SK-N-SH treated with all-trans-retinoic acid at 6 μM for 48 hours (cell line): Measurements from ENCODE around the gene PRSS8.

Source experiments
- ATAC-seq: fragments of 200-7000 bp; cut with Tn5 transposase; 3 replicates; pipeline ENCODE4 v1.9.1; 2020; ENCODE audit warnings: mild to moderate bottlenecking, moderate library complexity
- ARNTL ChIP-seq: fragments of 450-650 bp; formaldehyde crosslinking; IDR thresholded peaks from 2 replicates; pipeline ENCODE4 v1.5.0; 2020; ENCODE audit warnings: low read depth, mild to moderate bottlenecking, moderate library complexity, borderline replicate concordance
- BACH2 ChIP-seq: fragments of 250-450 bp; sonication (Bioruptor Pico); IDR thresholded peaks from 2 replicates; pipeline ENCODE4 v1.9.0; 2021; ENCODE audit warnings: mild to moderate bottlenecking, borderline replicate concordance
- CSDC2 ChIP-seq: fragments of 250-450 bp; sonication (Bioruptor Pico); IDR thresholded peaks from 2 replicates; pipeline ENCODE4 v1.5.0; 2020; ENCODE audit warnings: mild to moderate bottlenecking, moderate library complexity
- ESRRG ChIP-seq: fragments of 250-450 bp; sonication (Bioruptor Pico); IDR thresholded peaks from 2 replicates; pipeline ENCODE4 v1.6.1; 2021; ENCODE audit warnings: mild to moderate bottlenecking
- GLIS3 ChIP-seq: fragments of 250-450 bp; sonication (Bioruptor Pico); IDR thresholded peaks from 2 replicates; pipeline ENCODE4 v1.5.0; 2020; ENCODE audit warnings: mild to moderate bottlenecking, moderate library complexity
- ISL1 ChIP-seq: fragments of 250-450 bp; sonication (Bioruptor Pico); IDR thresholded peaks from 2 replicates; pipeline ENCODE4 v2.1.2; 2022; ENCODE audit warnings: mild to moderate bottlenecking, moderate library complexity
- OSR1 ChIP-seq: fragments of 250-450 bp; sonication (Bioruptor Pico); IDR thresholded peaks from 2 replicates; pipeline ENCODE4 v1.8.0; 2022; ENCODE audit warnings: moderate library complexity, mild to moderate bottlenecking, inconsistent platforms
- PPARA ChIP-seq: fragments of 250-450 bp; sonication (Bioruptor Pico); IDR thresholded peaks from 2 replicates; pipeline ENCODE4 v1.5.0; 2020; ENCODE audit warnings: mild to moderate bottlenecking, borderline replicate concordance
- RARB ChIP-seq: fragments of 250-450 bp; sonication (Bioruptor Pico); IDR thresholded peaks from 2 replicates; pipeline ENCODE4 v1.8.0; 2021; ENCODE audit warnings: mild to moderate bottlenecking, moderate library complexity
- SNAI2 ChIP-seq: fragments of 250-450 bp; sonication (Bioruptor Pico); IDR thresholded peaks from 2 replicates; pipeline ENCODE4 v1.5.0; 2020; ENCODE audit warnings: mild to moderate bottlenecking, moderate library complexity
- TCF4 ChIP-seq: fragments of 250-450 bp; sonication (Bioruptor Pico); IDR thresholded peaks from 2 replicates; pipeline ENCODE4 v1.8.0; 2021; ENCODE audit warnings: mild to moderate bottlenecking, moderate library complexity, borderline replicate concordance
- ZC3H10 ChIP-seq: fragments of 250-450 bp; sonication (Bioruptor Pico); IDR thresholded peaks from 2 replicates; pipeline ENCODE4 v1.5.1; 2021; ENCODE audit warnings: mild to moderate bottlenecking, moderate library complexity
- ZFP3 ChIP-seq: fragments of 250-450 bp; sonication (Bioruptor Pico); IDR thresholded peaks from 2 replicates; pipeline ENCODE4 v1.5.0; 2020; ENCODE audit warnings: mild to moderate bottlenecking, moderate library complexity
- ZFP30 ChIP-seq: fragments of 450-650 bp; formaldehyde crosslinking; IDR thresholded peaks from 2 replicates; pipeline ENCODE4 v1.5.0; 2022; ENCODE audit warnings: mild to moderate bottlenecking, moderate library complexity
- ZNF565 ChIP-seq: fragments of 450-650 bp; formaldehyde crosslinking; conservative IDR thresholded peaks from 2 replicates; pipeline ENCODE4 v1.5.0; 2020; ENCODE audit warnings: low read depth, mild to moderate bottlenecking, moderate library complexity
- ZNF8 ChIP-seq: fragments of 450-650 bp; formaldehyde crosslinking; IDR thresholded peaks from 2 replicates; pipeline ENCODE4 v1.5.0; 2020; ENCODE audit warnings: mild to moderate bottlenecking, moderate library complexity
- TF ChIP-seq, protein P1 (sequence below): fragments of 250-450 bp; sonication (Bioruptor Pico); IDR thresholded peaks from 2 replicates; pipeline ENCODE4 v1.8.0; 2020; ENCODE audit warnings: mild to moderate bottlenecking, moderate library complexity, borderline replicate concordance
- TF ChIP-seq, protein P2 (sequence below): fragments of 250-450 bp; sonication (Bioruptor Pico); IDR thresholded peaks from 2 replicates; pipeline ENCODE4 v1.5.1; 2020; ENCODE audit warnings: low read depth, mild to moderate bottlenecking, moderate library complexity
- TF ChIP-seq, protein P3 (sequence below): fragments of 250-450 bp; sonication (Bioruptor Pico); IDR thresholded peaks from 2 replicates; pipeline ENCODE4 v1.5.0; 2020; ENCODE audit warnings: mild to moderate bottlenecking, moderate library complexity
- TF ChIP-seq, protein P4 (sequence below): fragments of 250-450 bp; sonication (Bioruptor Pico); IDR thresholded peaks from 2 replicates; pipeline ENCODE4 v1.5.1; 2021; ENCODE audit warnings: mild to moderate bottlenecking, moderate library complexity

PRSS8 gene

DNA sequence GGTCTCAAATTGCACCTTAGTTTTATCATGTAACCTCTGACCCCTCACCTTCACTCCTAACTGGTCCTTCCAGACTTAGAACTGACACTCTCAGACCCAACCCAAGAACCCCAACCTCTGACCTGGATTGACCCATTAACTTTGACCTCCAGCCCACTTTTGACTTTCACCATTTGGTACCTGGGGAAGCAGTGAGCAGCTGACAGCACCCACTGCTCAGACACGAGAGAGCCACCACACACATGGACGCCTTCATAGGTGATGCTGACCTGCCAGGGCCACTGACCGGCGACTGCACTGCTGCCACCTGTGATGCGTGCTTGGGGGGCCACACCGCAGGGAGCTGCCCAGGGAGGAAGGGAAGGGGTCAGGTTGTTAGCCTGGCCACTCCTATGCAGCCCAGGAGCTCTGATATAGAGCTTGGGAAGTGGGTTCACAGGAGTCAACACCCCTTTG is 2.5 kb downstream of the PRSS8 start (continued):
- no peak for TF ChIP-seq BACH2 (CRISPR knock-in tag)
- TF ChIP-seq RARB: no peak
- no peak for TF ChIP-seq ZFP3
- TF ChIP-seq, protein P1, sequence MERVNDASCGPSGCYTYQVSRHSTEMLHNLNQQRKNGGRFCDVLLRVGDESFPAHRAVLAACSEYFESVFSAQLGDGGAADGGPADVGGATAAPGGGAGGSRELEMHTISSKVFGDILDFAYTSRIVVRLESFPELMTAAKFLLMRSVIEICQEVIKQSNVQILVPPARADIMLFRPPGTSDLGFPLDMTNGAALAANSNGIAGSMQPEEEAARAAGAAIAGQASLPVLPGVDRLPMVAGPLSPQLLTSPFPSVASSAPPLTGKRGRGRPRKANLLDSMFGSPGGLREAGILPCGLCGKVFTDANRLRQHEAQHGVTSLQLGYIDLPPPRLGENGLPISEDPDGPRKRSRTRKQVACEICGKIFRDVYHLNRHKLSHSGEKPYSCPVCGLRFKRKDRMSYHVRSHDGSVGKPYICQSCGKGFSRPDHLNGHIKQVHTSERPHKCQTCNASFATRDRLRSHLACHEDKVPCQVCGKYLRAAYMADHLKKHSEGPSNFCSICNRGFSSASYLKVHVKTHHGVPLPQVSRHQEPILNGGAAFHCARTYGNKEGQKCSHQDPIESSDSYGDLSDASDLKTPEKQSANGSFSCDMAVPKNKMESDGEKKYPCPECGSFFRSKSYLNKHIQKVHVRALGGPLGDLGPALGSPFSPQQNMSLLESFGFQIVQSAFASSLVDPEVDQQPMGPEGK (CRISPR knock-in tag): no peak

DNA sequence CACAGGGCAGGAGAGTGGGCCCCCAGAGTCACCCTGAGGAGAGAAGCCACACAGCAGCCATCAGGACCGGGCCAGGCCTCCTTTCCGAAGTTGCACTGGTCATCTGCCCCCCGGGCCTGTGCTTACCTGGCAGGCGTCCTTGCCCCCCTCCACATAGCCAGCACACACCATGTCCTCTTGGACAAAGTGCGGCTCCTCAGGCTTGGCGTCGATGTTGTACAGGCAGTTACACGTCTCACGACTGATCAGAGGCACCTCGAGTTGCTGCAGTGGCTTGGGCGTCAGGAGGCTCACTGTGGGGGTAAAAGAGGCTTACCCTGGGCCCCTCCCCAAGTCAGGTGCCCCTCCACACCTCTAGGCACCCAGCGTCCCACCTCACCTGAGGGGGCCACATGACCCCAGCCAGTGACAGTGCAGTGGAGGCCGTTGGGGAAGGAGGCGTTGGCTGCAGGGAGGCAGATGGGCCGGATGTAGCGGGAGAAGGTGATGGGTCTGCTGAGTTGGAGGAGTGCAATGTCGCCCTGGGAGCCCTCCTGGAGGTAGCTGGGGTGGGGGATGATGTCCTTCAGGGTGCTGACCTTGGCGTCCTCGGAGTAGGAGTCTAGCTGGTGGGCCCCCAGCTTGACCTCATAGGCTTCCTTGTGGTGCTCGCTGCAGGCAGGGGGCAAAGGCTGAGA is 3.1 kb downstream of the PRSS8 start:
- TF ChIP-seq, protein P2, sequence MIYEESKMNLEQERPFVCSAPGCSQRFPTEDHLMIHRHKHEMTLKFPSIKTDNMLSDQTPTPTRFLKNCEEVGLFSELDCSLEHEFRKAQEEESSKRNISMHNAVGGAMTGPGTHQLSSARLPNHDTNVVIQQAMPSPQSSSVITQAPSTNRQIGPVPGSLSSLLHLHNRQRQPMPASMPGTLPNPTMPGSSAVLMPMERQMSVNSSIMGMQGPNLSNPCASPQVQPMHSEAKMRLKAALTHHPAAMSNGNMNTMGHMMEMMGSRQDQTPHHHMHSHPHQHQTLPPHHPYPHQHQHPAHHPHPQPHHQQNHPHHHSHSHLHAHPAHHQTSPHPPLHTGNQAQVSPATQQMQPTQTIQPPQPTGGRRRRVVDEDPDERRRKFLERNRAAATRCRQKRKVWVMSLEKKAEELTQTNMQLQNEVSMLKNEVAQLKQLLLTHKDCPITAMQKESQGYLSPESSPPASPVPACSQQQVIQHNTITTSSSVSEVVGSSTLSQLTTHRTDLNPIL (CRISPR knock-in tag): no peak
- no peak for TF ChIP-seq ISL1 (CRISPR knock-in tag)
- TF ChIP-seq ZFP30 (CRISPR knock-in tag): no peak
- TF ChIP-seq ZC3H10 (CRISPR knock-in tag): no peak
- no peak for TF ChIP-seq PPARA
- no peak for TF ChIP-seq ESRRG (CRISPR knock-in tag)
- TF ChIP-seq ZNF8 (CRISPR knock-in tag): no peak
- TF ChIP-seq, protein P3, sequence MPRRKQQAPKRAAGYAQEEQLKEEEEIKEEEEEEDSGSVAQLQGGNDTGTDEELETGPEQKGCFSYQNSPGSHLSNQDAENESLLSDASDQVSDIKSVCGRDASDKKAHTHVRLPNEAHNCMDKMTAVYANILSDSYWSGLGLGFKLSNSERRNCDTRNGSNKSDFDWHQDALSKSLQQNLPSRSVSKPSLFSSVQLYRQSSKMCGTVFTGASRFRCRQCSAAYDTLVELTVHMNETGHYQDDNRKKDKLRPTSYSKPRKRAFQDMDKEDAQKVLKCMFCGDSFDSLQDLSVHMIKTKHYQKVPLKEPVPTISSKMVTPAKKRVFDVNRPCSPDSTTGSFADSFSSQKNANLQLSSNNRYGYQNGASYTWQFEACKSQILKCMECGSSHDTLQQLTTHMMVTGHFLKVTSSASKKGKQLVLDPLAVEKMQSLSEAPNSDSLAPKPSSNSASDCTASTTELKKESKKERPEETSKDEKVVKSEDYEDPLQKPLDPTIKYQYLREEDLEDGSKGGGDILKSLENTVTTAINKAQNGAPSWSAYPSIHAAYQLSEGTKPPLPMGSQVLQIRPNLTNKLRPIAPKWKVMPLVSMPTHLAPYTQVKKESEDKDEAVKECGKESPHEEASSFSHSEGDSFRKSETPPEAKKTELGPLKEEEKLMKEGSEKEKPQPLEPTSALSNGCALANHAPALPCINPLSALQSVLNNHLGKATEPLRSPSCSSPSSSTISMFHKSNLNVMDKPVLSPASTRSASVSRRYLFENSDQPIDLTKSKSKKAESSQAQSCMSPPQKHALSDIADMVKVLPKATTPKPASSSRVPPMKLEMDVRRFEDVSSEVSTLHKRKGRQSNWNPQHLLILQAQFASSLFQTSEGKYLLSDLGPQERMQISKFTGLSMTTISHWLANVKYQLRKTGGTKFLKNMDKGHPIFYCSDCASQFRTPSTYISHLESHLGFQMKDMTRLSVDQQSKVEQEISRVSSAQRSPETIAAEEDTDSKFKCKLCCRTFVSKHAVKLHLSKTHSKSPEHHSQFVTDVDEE: no peak
- no peak for TF ChIP-seq OSR1 (CRISPR knock-in tag)
- TF ChIP-seq ZFP3: no peak
- TF ChIP-seq, protein P4, sequence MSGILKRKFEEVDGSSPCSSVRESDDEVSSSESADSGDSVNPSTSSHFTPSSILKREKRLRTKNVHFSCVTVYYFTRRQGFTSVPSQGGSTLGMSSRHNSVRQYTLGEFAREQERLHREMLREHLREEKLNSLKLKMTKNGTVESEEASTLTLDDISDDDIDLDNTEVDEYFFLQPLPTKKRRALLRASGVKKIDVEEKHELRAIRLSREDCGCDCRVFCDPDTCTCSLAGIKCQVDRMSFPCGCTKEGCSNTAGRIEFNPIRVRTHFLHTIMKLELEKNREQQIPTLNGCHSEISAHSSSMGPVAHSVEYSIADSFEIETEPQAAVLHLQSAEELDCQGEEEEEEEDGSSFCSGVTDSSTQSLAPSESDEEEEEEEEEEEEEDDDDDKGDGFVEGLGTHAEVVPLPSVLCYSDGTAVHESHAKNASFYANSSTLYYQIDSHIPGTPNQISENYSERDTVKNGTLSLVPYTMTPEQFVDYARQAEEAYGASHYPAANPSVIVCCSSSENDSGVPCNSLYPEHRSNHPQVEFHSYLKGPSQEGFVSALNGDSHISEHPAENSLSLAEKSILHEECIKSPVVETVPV (CRISPR knock-in tag): no peak
- TF ChIP-seq BACH2 (CRISPR knock-in tag): no peak
- no peak for TF ChIP-seq GLIS3 (CRISPR knock-in tag)
- no peak for TF ChIP-seq CSDC2 (CRISPR knock-in tag)
- TF ChIP-seq TCF4 (CRISPR knock-in tag): no peak
- TF ChIP-seq, protein P1 (CRISPR knock-in tag): no peak
- no peak for TF ChIP-seq ZNF565 (CRISPR knock-in tag)
- TF ChIP-seq SNAI2 (CRISPR knock-in tag): no peak
- no peak for TF ChIP-seq RARB
- TF ChIP-seq ARNTL: no peak

DNA sequence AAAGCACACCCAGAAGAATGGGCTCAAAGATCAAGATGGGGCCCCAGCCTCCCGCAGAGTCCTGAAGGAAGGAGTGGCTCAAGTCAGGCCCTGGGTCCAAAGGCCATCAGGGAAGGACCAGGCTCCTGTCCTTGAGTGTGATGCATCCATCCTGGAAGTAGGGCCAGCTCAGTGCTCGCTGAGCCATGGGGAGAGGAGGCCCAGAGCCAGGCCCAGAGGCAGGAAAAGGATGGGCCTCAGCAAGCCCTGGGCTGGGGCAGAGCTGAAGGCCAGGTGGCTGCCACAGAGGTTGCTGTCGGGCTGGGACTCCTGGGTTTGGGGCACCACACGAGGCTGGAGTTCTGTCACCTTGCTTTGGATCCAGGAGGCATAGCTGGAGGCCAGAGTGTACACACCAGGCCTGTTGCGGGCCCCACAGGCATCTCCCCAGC is 3.7 kb downstream of the PRSS8 start:
- no peak for TF ChIP-seq SNAI2 (CRISPR knock-in tag)
- TF ChIP-seq ZFP3: no peak
- ATAC-seq: no peak

More for the DNA sequence above, 3.1 kb downstream of the PRSS8 start:
- ATAC-seq: no peak
